Memory B cell (primary cell): ENCODE data around the gene SCAMP2.

Experiments used
- ATAC-seq: fragments of 150-1000 bp; cut with Tn5 transposase; 2 replicates; pipeline ENCODE4 v1.10.0; 2021; ENCODE audit warnings: low read depth, mild to moderate bottlenecking, moderate library complexity
- DNase-seq, 2 donors: peaks; one replicate each; pipeline ENCODE4 v3.0.0; 2022; ENCODE audit warnings: low spot score in 2 of 2
- H3K27ac Mint-ChIP-seq: one replicate; pipeline ENCODE4 v1.8.0; 2022; ENCODE audit warnings: mild to moderate bottlenecking, moderate library complexity, mixed read lengths
- H3K27me3 Mint-ChIP-seq: one replicate; pipeline ENCODE4 v1.8.0; 2022; ENCODE audit warnings: mixed read lengths
- H3K36me3 Mint-ChIP-seq: one replicate; pipeline ENCODE4 v1.8.0; 2022; ENCODE audit warnings: mild to moderate bottlenecking, mixed read lengths
- H3K4me1 Mint-ChIP-seq: one replicate; pipeline ENCODE4 v1.8.0; 2022; ENCODE audit warnings: mixed read lengths
- H3K4me3 Mint-ChIP-seq: one replicate; pipeline ENCODE4 v1.8.0; 2022; ENCODE audit warnings: mild to moderate bottlenecking, moderate library complexity, mixed read lengths
- H3K9me3 Mint-ChIP-seq: one replicate; pipeline ENCODE4 v1.8.0; 2022; ENCODE audit warnings: mixed read lengths

SCAMP2 gene

GRCh38 chr15:74863239-74864056, 9.7 kb downstream of the SCAMP2 start:
- peaks cover 39% of the 10 kb centered on the region for H3K4me1 Mint-ChIP-seq
- H3K27me3 Mint-ChIP-seq: no peaks in the 10 kb centered on the region
- no peak for ATAC-seq
- H3K4me3 Mint-ChIP-seq: no peak overlapping the region
- peak overlapping the region; percentile 49 for H3K27ac Mint-ChIP-seq
- H3K36me3 Mint-ChIP-seq: peaks cover 22% of the 10 kb centered on the region
- no peaks in the 10 kb centered on the region for H3K9me3 Mint-ChIP-seq
- no peak for DNase-seq

- Mint-ChIP-seq H3K4me1 (peaks cover 31% of the 10 kb centered on the region), H3K27me3 (no peaks in the 10 kb centered on the region), H3K4me3 (no peak overlapping the region), H3K27ac (peak overlapping the region; percentile 52), H3K36me3 (peaks cover 2% of the 10 kb centered on the region), H3K9me3 (no peaks in the 10 kb centered on the region)
- DNase-seq (no peak), ATAC-seq (no peak)
Observed at GRCh38 chr15:74858369-74858740, 14.8 kb downstream of the SCAMP2 start.

GRCh38 chr15:74857671-74858368, 15.3 kb downstream of the SCAMP2 start:
- peaks cover 4% of the 10 kb centered on the region for H3K36me3 Mint-ChIP-seq
- peak; percentile 21 for ATAC-seq
- H3K4me3 Mint-ChIP-seq: peak overlapping the region; percentile 15
- peaks cover 32% of the 10 kb centered on the region for H3K4me1 Mint-ChIP-seq
- H3K9me3 Mint-ChIP-seq: no peaks in the 10 kb centered on the region
- no peaks in the 10 kb centered on the region for H3K27me3 Mint-ChIP-seq
- no peak for DNase-seq
- peak overlapping the region; percentile 52 for H3K27ac Mint-ChIP-seq

- Mint-ChIP-seq H3K9me3 (no peaks in the 10 kb centered on the region), H3K4me1 (peaks cover 32% of the 10 kb centered on the region), H3K4me3 (peak overlapping the region; percentile 6)
Observed at GRCh38 chr15:74857082-74857655, 16.0 kb downstream of the SCAMP2 start.

GRCh38 chr15:74856537-74856936, 16.6 kb downstream of the SCAMP2 start:
- DNase-seq (no peak), ATAC-seq (no peak)
- Mint-ChIP-seq H3K9me3 (no peaks in the 10 kb centered on the region), H3K36me3 (peaks cover 5% of the 10 kb centered on the region), H3K4me1 (peaks cover 32% of the 10 kb centered on the region), H3K27me3 (no peaks in the 10 kb centered on the region), H3K27ac (peak overlapping the region; percentile 52), H3K4me3 (no peak overlapping the region)

More at GRCh38 chr15:74857082-74857655, 16.0 kb downstream of the SCAMP2 start:
- ATAC-seq (peak; percentile 83), DNase-seq (no peak)
- Mint-ChIP-seq H3K27me3 (no peaks in the 10 kb centered on the region), H3K36me3 (peaks cover 5% of the 10 kb centered on the region), H3K27ac (peak overlapping the region; percentile 52)

GRCh38 chr15:74855857-74856256, 17.3 kb downstream of the SCAMP2 start:
- Mint-ChIP-seq H3K27me3 (no peaks in the 10 kb centered on the region), H3K4me1 (peaks cover 32% of the 10 kb centered on the region), H3K4me3 (peak overlapping the region; percentile 34), H3K9me3 (no peaks in the 10 kb centered on the region), H3K27ac (peak overlapping the region; percentile 19), H3K36me3 (peaks cover 9% of the 10 kb centered on the region)
- no peak for DNase-seq
- no peak for ATAC-seq

GRCh38 chr15:74854453-74855022, 18.6 kb downstream of the SCAMP2 start:
- H3K36me3 Mint-ChIP-seq: peaks cover 13% of the 10 kb centered on the region
- H3K4me1 Mint-ChIP-seq: peaks cover 32% of the 10 kb centered on the region
- no peaks in the 10 kb centered on the region for H3K27me3 Mint-ChIP-seq
- no peak overlapping the region for H3K4me3 Mint-ChIP-seq
- H3K27ac Mint-ChIP-seq: no peak overlapping the region
- no peak for ATAC-seq
- no peak for DNase-seq
- no peaks in the 10 kb centered on the region for H3K9me3 Mint-ChIP-seq

GRCh38 chr15:74851960-74852359, 21.2 kb downstream of the SCAMP2 start:
- no peak for DNase-seq
- Mint-ChIP-seq H3K36me3 (peaks cover 21% of the 10 kb centered on the region), H3K4me3 (no peak overlapping the region), H3K27me3 (no peaks in the 10 kb centered on the region), H3K27ac (peak overlapping the region; percentile 3), H3K4me1 (peaks cover 13% of the 10 kb centered on the region), H3K9me3 (no peaks in the 10 kb centered on the region)
- no peak for ATAC-seq

GRCh38 chr15:74850393-74850792, 22.8 kb downstream of the SCAMP2 start:
- H3K27me3 Mint-ChIP-seq: no peaks in the 10 kb centered on the region
- H3K27ac Mint-ChIP-seq: no peak overlapping the region
- H3K4me1 Mint-ChIP-seq: peaks cover 12% of the 10 kb centered on the region
- no peak overlapping the region for H3K4me3 Mint-ChIP-seq
- DNase-seq (no peak), ATAC-seq (no peak)
- peaks cover 21% of the 10 kb centered on the region for H3K36me3 Mint-ChIP-seq
- H3K9me3 Mint-ChIP-seq: no peaks in the 10 kb centered on the region

GRCh38 chr15:74847432-74847831, 25.7 kb downstream of the SCAMP2 start:
- peaks cover 25% of the 10 kb centered on the region for H3K4me1 Mint-ChIP-seq

GRCh38 chr15:74845581-74845980, 27.6 kb downstream of the SCAMP2 start:
- ATAC-seq (no peak), DNase-seq (no peak)
- H3K36me3 Mint-ChIP-seq: peaks cover 12% of the 10 kb centered on the region
- H3K9me3 Mint-ChIP-seq: no peaks in the 10 kb centered on the region
- peaks cover 42% of the 10 kb centered on the region for H3K4me1 Mint-ChIP-seq
- H3K27me3 Mint-ChIP-seq: no peaks in the 10 kb centered on the region
- H3K27ac Mint-ChIP-seq: peak overlapping the region; percentile 94
- H3K4me3 Mint-ChIP-seq: no peak overlapping the region

More at GRCh38 chr15:74847432-74847831, 25.7 kb downstream of the SCAMP2 start:
- Mint-ChIP-seq H3K4me3 (no peak overlapping the region), H3K36me3 (peaks cover 17% of the 10 kb centered on the region), H3K9me3 (no peaks in the 10 kb centered on the region), H3K27ac (no peak overlapping the region), H3K27me3 (no peaks in the 10 kb centered on the region)
- DNase-seq (no peak), ATAC-seq (no peak)

GRCh38 chr15:74845208-74845568, 28.0 kb downstream of the SCAMP2 start:
- H3K4me1 Mint-ChIP-seq: peaks cover 43% of the 10 kb centered on the region
- no peaks in the 10 kb centered on the region for H3K9me3 Mint-ChIP-seq
- H3K27me3 Mint-ChIP-seq: no peaks in the 10 kb centered on the region
- H3K27ac Mint-ChIP-seq: peak overlapping the region; percentile 94
- ATAC-seq: peak; percentile 10
- peak overlapping the region; percentile 28 for H3K4me3 Mint-ChIP-seq
- peaks cover 12% of the 10 kb centered on the region for H3K36me3 Mint-ChIP-seq
- DNase-seq: no peak

- H3K27ac Mint-ChIP-seq: peak overlapping the region; percentile 94
- DNase-seq (no peak), ATAC-seq (no peak)
- no peaks in the 10 kb centered on the region for H3K27me3 Mint-ChIP-seq
- H3K4me1 Mint-ChIP-seq: peaks cover 41% of the 10 kb centered on the region
- H3K4me3 Mint-ChIP-seq: peak overlapping the region; percentile 28
- H3K36me3 Mint-ChIP-seq: peaks cover 8% of the 10 kb centered on the region
- H3K9me3 Mint-ChIP-seq: no peaks in the 10 kb centered on the region
Observed at GRCh38 chr15:74844319-74845207, 28.6 kb downstream of the SCAMP2 start.
